ENCODE data around the gene NEK9.
A peak's percentile ranks its signal among the peaks of the same experiment; 100 is the strongest.

The NEK9 gene

GRCh38 chr14:75063491-75064204 lies 63.2 kb downstream of the NEK9 start, which contains the start of gene ACYP1:
Gene ACYP1 (minus strand): TSS chr14:75064024. CDS start chr14:75063553, 471 bp downstream.
- DNase-seq, result peak; percentile 88

- no peak for DNase-seq
Measured at GRCh38 chr14:75063013-75063412, 63.8 kb downstream of the NEK9 start.

GRCh38 chr14:75060420-75060819 lies 66.4 kb downstream of the NEK9 start:
- no peak for DNase-seq

- no peak for DNase-seq
Measured at GRCh38 chr14:75059642-75060041, 67.2 kb downstream of the NEK9 start.

GRCh38 chr14:75054421-75054820 lies 72.4 kb downstream of the NEK9 start:
- DNase-seq, result no peak

- DNase-seq, result no peak
Measured at GRCh38 chr14:75053396-75054291, 73.2 kb downstream of the NEK9 start.

- DNase-seq, result no peak
Measured at GRCh38 chr14:75051556-75051899, 75.3 kb downstream of the NEK9 start.

GRCh38 chr14:75050852-75051555 lies 75.8 kb downstream of the NEK9 start, which contains the start of gene MLH3:
Gene MLH3 (minus strand): TSS chr14:75051467. CDS start chr14:75049655, 1,812 bp downstream.
- peak; percentile 69 for DNase-seq

GRCh38 chr14:75049731-75050201 lies 77.1 kb downstream of the NEK9 start:
- no peak for DNase-seq

GRCh38 chr14:75049136-75049535 lies 77.7 kb downstream of the NEK9 start:
- DNase-seq, result no peak

GRCh38 chr14:75048101-75048500 lies 78.7 kb downstream of the NEK9 start:
- DNase-seq, result no peak

- no peak for DNase-seq
Measured at GRCh38 chr14:75047506-75047905, 79.3 kb downstream of the NEK9 start.

GRCh38 chr14:75046899-75047298 lies 79.9 kb downstream of the NEK9 start:
- no peak for DNase-seq

- DNase-seq, result no peak
Measured at GRCh38 chr14:75046275-75046674, 80.6 kb downstream of the NEK9 start.

- no peak for DNase-seq
Measured at GRCh38 chr14:75044752-75045151, 82.1 kb downstream of the NEK9 start.

- DNase-seq, result no peak
Measured at GRCh38 chr14:75044322-75044721, 82.5 kb downstream of the NEK9 start.

GRCh38 chr14:75042035-75042434 lies 84.8 kb downstream of the NEK9 start:
- no peak for DNase-seq

- DNase-seq, result no peak
Measured at GRCh38 chr14:75041613-75042012, 85.2 kb downstream of the NEK9 start.

- no peak for DNase-seq
Measured at GRCh38 chr14:75040959-75041358, 85.9 kb downstream of the NEK9 start.

GRCh38 chr14:75040507-75040906 lies 86.3 kb downstream of the NEK9 start:
- no peak for DNase-seq

GRCh38 chr14:75032939-75033338 lies 93.9 kb downstream of the NEK9 start:
- no peak for DNase-seq

- DNase-seq, result no peak
Measured at GRCh38 chr14:75030147-75030546, 96.7 kb downstream of the NEK9 start.
